Measurements from ENCODE around the gene CD72.

- TF ChIP-seq CTCF (IDR thresholded peaks at IDR 0.05) (no peak), POLR2A (IDR thresholded peaks at IDR 0.05) (no peak)
These were observed 39.1 kb downstream of the CD72 start for GRCh38 chr9:35579130-35579529.
